Panc1 (cell line): ENCODE data around the gene C6orf89. TPM values are rescaled to one million over a fixed set of nuclear protein-coding genes. Genes with fewer than 3 reads are reported as not detected.

ENCODE experiments used
- ATAC-seq: fragments of 200-7000 bp; cut with Tn5 transposase; 2 replicates; pipeline ENCODE4 v1.9.1; 2020; ENCODE audit warnings: mild to moderate bottlenecking, moderate library complexity
- BruUV-seq: library from RNA; stranded (reverse); fragments of 400-500 nt; replicated peaks from 2 replicates; lab custom pipeline; 2021; lab: Mats Ljungman, UMichigan
- CTCF ChIA-PET: fragments of 300-600 bp; sonication (Branson Sonifier 250); formaldehyde crosslinking; loops from one replicate; lab custom pipeline; 2022; ENCODE audit warnings: antibody characterized with exemption; lab: Charles Lee
- POLR2A ChIA-PET: fragments of 300-600 bp; sonication (Branson Sonifier 250); formaldehyde crosslinking; loops from one replicate; lab custom pipeline; 2022; ENCODE audit warnings: antibody characterized with exemption; lab: Charles Lee
- DNase-seq: peaks from one replicate; pipeline ENCODE4 v3.0.0-alpha.2; 2010; ENCODE audit warnings: low read depth, low spot score
- H3K27ac ChIP-seq: 2 replicates; pipeline ENCODE4 v1.5.1; 2011; ENCODE audit warnings: mild to moderate bottlenecking, low read length, inconsistent platforms
- H3K27me3 ChIP-seq: fragments of 200-500 bp; sonication (Bioruptor generic); 2 replicates; pipeline ENCODE4 v1.6.0; 2014; ENCODE audit warnings: low read length, inconsistent platforms; ENCODE audit not compliant: control insufficient read depth, insufficient read depth
- H3K36me3 ChIP-seq: fragments of 200-500 bp; sonication (Bioruptor generic); 2 replicates; pipeline ENCODE4 v1.5.1; 2014; ENCODE audit warnings: inconsistent platforms, mild to moderate bottlenecking, low read length, moderate library complexity; ENCODE audit not compliant: control insufficient read depth, insufficient read depth
- H3K4me1 ChIP-seq: 2 replicates; pipeline ENCODE4 v1.5.1; 2011; ENCODE audit warnings: inconsistent platforms, mild to moderate bottlenecking, low read length, moderate library complexity; ENCODE audit not compliant: control insufficient read depth, insufficient read depth
- H3K4me3 ChIP-seq, 2 experiments: 2 replicates each; pipeline ENCODE4 v1.5.1; 2011 to 2012; ENCODE audit warnings: low read depth in 2 of 2, low read length in 2 of 2, mild to moderate bottlenecking in 2 of 2, inconsistent platforms in 1 of 2, moderate library complexity in 1 of 2
- H3K9me3 ChIP-seq: fragments of 200-500 bp; sonication (Bioruptor generic); 2 replicates; pipeline ENCODE4 v1.5.1; 2014; ENCODE audit warnings: low read depth, mild to moderate bottlenecking, inconsistent platforms, low read length, moderate library complexity; ENCODE audit not compliant: control insufficient read depth, insufficient read depth
- CTCF ChIP-seq: fragments of 450-650 bp; IDR thresholded peaks from 2 replicates; pipeline ENCODE4 v1.5.1; 2017; ENCODE audit warnings: mild to moderate bottlenecking
- POLR2AphosphoS5 ChIP-seq: IDR thresholded peaks from 2 replicates; pipeline ENCODE4 v1.6.1; 2012; ENCODE audit warnings: mild to moderate bottlenecking, low read depth, low read length, moderate library complexity
- REST ChIP-seq, 2 experiments: IDR thresholded peaks; 2 replicates each; pipeline ENCODE4 v1.6.1; 2011 to 2012; ENCODE audit warnings: low read depth in 2 of 2, control low read depth in 1 of 2, low read length in 1 of 2, mild to moderate bottlenecking in 1 of 2, moderate library complexity in 1 of 2; ENCODE audit not compliant: insufficient read depth in 1 of 2
- SIN3A ChIP-seq: IDR thresholded peaks from 2 replicates; pipeline ENCODE4 v1.6.1; 2012; ENCODE audit warnings: low read depth, mild to moderate bottlenecking, low read length, moderate library complexity, borderline replicate concordance; ENCODE audit not compliant: insufficient read depth
- TCF7L2 ChIP-seq: IDR thresholded peaks from 2 replicates; pipeline ENCODE4 v1.6.1; 2011; ENCODE audit warnings: mild to moderate bottlenecking, low read depth, low read length, inconsistent platforms
- in situ Hi-C: cut with HindIII; loops from 2 replicates; pipeline ENCODE4 v1.10.0; 2016; ENCODE audit warnings: low sequenced_read_pairs, low pct_unique_long_range_greater_than_20kb
- intact Hi-C: fragments of 100-400 bp; cut with micrococcal nuclease; formaldehyde crosslinking; loops from one replicate; pipeline ENCODE4 v1.10.0; 2022; ENCODE audit not compliant: unreplicated experiment
- total RNA-seq: library from RNA; stranded (reverse); gene quantifications from one replicate; pipeline ENCODE4 v1.2.1, GENCODE V29; 2021; ENCODE audit not compliant: unreplicated experiment

C6orf89 gene
- total RNA-seq, 1 experiment from 2014 or later: 59.2 TPM

GRCh38 chr6:36904851-36905393, 19.2 kb downstream of the C6orf89 start:
- ChIA-PET CTCF (no interaction called here), POLR2A (no interaction called here)
- BruUV-seq: no TSS peak
- TF ChIP-seq SIN3A (no peak), REST (IDR thresholded peaks at IDR 0.05; ENCODE audit: insufficient read depth in 1 of 2, low read depth in 2 of 2, low read length in 1 of 2) (no peak), TCF7L2 (no peak), POLR2AphosphoS5 (no peak), CTCF (no peak)
- intact Hi-C loops: no loop called here
- Histone ChIP-seq H3K27ac (peak overlapping the region; percentile 71; the same call in 1 of the 2 replicates), H3K36me3 (peaks cover 12% of the 10 kb centered on the region), H3K4me1 (peaks cover 38% of the 10 kb centered on the region), H3K9me3 (no peaks in the 10 kb centered on the region), H3K4me3 (no peak overlapping the region), H3K27me3 (no peaks in the 10 kb centered on the region)
- in situ Hi-C loops: no loop called here
- ATAC-seq (no peak), DNase-seq (no peak)

- intact Hi-C loops (no loop called here), in situ Hi-C loops (no loop called here)
- ATAC-seq (peak; percentile 66; the same call in 1 of the 2 replicates), DNase-seq (no peak)
- POLR2A ChIA-PET: no interaction called here
- Histone ChIP-seq H3K9me3 (no peaks in the 10 kb centered on the region), H3K27ac (peak overlapping the region; percentile 30), H3K36me3 (peaks cover 12% of the 10 kb centered on the region), H3K4me3 (no peak overlapping the region), H3K4me1 (peaks cover 40% of the 10 kb centered on the region), H3K27me3 (no peaks in the 10 kb centered on the region)
- TF ChIP-seq TCF7L2: no peak
- no peak for TF ChIP-seq REST (IDR thresholded peaks at IDR 0.05; ENCODE audit: insufficient read depth in 1 of 2, low read depth in 2 of 2, low read length in 1 of 2)
- no peak for TF ChIP-seq SIN3A
- no peak for TF ChIP-seq CTCF
- TF ChIP-seq POLR2AphosphoS5: no peak
- BruUV-seq: no TSS peak
- CTCF ChIA-PET: interaction anchor here (0.6 kb wide), 1 partner anchor 115 kb away, joined by 6 read pairs; no protein-coding TSS in a partner anchor
These were observed 21.0 kb downstream of the C6orf89 start for GRCh38 chr6:36906539-36907325.
